Prostate gland (tissue), 2 donors: ENCODE data around the gene DSCAML1. TPM values are rescaled to one million over a fixed set of nuclear protein-coding genes. Genes with fewer than 3 reads are reported as not detected.

Source experiments
- DNase-seq: peaks from one replicate; pipeline ENCODE4 v3.0.0-alpha.2; 2019; ENCODE audit warnings: low spot score
- H3K27ac ChIP-seq, 2 donors: fragments of 200-600 bp; sonication (generic); 2 replicates each; pipeline ENCODE4 v1.5.1; 2017 to 2019
- H3K27me3 ChIP-seq: fragments of 200-600 bp; sonication (generic); replicated peaks from 2 replicates; pipeline ENCODE4 v1.5.1; 2019; ENCODE audit not compliant: insufficient read depth
- H3K36me3 ChIP-seq, 2 donors: fragments of 200-600 bp; sonication (generic); 1 replicate in 1 of 2; 2 replicates in 1 of 2; pipeline versions ENCODE4 v1.5.1 to v1.8.1; 2017 to 2019
- H3K4me1 ChIP-seq: fragments of 200-600 bp; sonication (generic); replicated peaks from 2 replicates; pipeline ENCODE4 v1.5.1; 2019
- H3K4me3 ChIP-seq, 2 donors: fragments of 200-600 bp; sonication (generic); 2 replicates each; pipeline ENCODE4 v1.5.1; 2017 to 2019
- H3K9me3 ChIP-seq: fragments of 200-600 bp; sonication (generic); 2 replicates; pipeline ENCODE4 v1.5.1; 2017
- CTCF ChIP-seq, 4 experiments: fragments of 200-600 bp in 2 of 4; fragments of 450-650 bp in 2 of 4; sonication (generic) in 2 of 4; IDR thresholded peaks; 1 replicate in 3 of 4; 2 replicates in 1 of 4; pipeline ENCODE4 v1.5.1; 2016 to 2019; ENCODE audit warnings: antibody characterized with exemption in 4 of 4, mild to moderate bottlenecking in 2 of 4, moderate library complexity in 2 of 4
- POLR2A ChIP-seq: fragments of 450-650 bp; IDR thresholded peaks from one replicate; pipeline ENCODE4 v1.6.1; 2016; ENCODE audit warnings: antibody characterized with exemption, mild to moderate bottlenecking
- POLR2AphosphoS5 ChIP-seq: sonication (generic); formaldehyde crosslinking; IDR thresholded peaks from one replicate; pipeline ENCODE4 v1.6.1; 2017; ENCODE audit warnings: antibody characterized with exemption
- WGBS: methylation state at CpG from one replicate; pipeline ENCODE4 v1.1.5; 2018; 5-methylcytosine and 5-hydroxymethylcytosine counted together
- intact Hi-C: fragments of 100-400 bp; cut with DNase I; formaldehyde crosslinking; loops from one replicate; pipeline ENCODE4 v1.14.2; 2022
- total RNA-seq, 2 donors: library from RNA; depleted of rRNA; stranded (reverse); fragments of >200 nt; gene quantifications; one replicate each; pipeline ENCODE4 v1.1.0, GENCODE V29; 2016

The DSCAML1 gene
- total RNA-seq, 2 donors from 2014 or later = 0.14 to 2.8 TPM

- Histone ChIP-seq H3K4me3 (no peak overlapping the region), H3K36me3 (no peaks in the 10 kb centered on the region), H3K27ac (no peak overlapping the region), H3K4me1 (no peaks in the 10 kb centered on the region), H3K9me3 (no peaks in the 10 kb centered on the region), H3K27me3 (peaks cover 2% of the 10 kb centered on the region)
- intact Hi-C loops = no loop called here
- DNase-seq = no peak
- no peak for TF ChIP-seq POLR2A
- no peak for TF ChIP-seq POLR2AphosphoS5
- no peak for TF ChIP-seq CTCF (IDR thresholded peaks at IDR 0.05)
- WGBS = 75% methylated on average over 9 of the region's 9 CpGs
Observed at GRCh38 chr11:117552626-117553025, 244.4 kb downstream of the DSCAML1 start.

DNA sequence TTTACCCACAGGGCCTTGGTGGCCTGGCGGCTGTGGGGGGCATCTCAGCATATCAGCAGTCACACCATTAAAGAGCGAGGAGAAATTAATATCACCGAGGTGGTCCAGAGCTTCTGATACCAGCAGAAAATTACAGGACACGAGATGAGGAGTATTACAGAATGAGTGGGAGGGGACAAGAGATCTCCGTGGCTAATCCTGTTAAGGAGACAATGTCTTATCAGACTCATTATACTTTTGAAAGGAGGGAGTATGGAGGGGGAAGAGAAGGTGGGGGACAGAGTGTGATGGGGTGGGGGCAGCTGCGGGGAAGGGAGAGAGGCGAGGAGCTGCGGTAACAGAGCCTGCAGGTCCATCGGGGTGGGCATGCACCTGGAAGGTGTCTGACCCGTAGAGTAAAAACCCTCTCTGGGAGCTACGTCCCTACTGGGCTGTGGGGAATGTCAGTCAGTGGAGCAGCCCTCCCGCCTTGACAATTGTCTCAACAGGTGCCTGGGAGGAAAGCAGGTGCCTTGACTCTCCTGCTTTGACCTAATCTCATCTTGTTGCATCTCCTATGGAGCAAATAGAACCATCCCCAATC, 245.2 kb downstream of the DSCAML1 start:
- 65% methylated on average over 11 of the region's 12 CpGs for WGBS
- H3K4me1 ChIP-seq = no peaks in the 10 kb centered on the region

GRCh38 chr11:117550466-117550865, 246.6 kb downstream of the DSCAML1 start:
- Histone ChIP-seq H3K4me3 (no peak overlapping the region), H3K4me1 (no peaks in the 10 kb centered on the region), H3K27me3 (peaks cover 2% of the 10 kb centered on the region), H3K36me3 (no peaks in the 10 kb centered on the region), H3K27ac (no peak overlapping the region), H3K9me3 (no peaks in the 10 kb centered on the region)
- intact Hi-C loops = no loop called here
- no peak for TF ChIP-seq POLR2A
- no peak for TF ChIP-seq CTCF (IDR thresholded peaks at IDR 0.05)
- TF ChIP-seq POLR2AphosphoS5 = no peak
- 86% methylated on average over 7 of the region's 7 CpGs for WGBS
- DNase-seq = no peak

More for the DNA sequence above, 245.2 kb downstream of the DSCAML1 start:
- peaks cover 2% of the 10 kb centered on the region for H3K27me3 ChIP-seq
- no peaks in the 10 kb centered on the region for H3K9me3 ChIP-seq
- H3K36me3 ChIP-seq = no peaks in the 10 kb centered on the region
- H3K27ac ChIP-seq = no peak overlapping the region
- intact Hi-C loops = no loop called here
- no peak for DNase-seq
- TF ChIP-seq CTCF (IDR thresholded peaks at IDR 0.05) (no peak), POLR2AphosphoS5 (no peak), POLR2A (no peak)
- no peak overlapping the region for H3K4me3 ChIP-seq

GRCh38 chr11:117549417-117549816, 247.6 kb downstream of the DSCAML1 start:
- DNase-seq = no peak
- no peaks in the 10 kb centered on the region for H3K36me3 ChIP-seq
- no peak overlapping the region for H3K27ac ChIP-seq
- peaks cover 2% of the 10 kb centered on the region for H3K27me3 ChIP-seq
- intact Hi-C loops = no loop called here
- 92% methylated on average over 9 of the region's 9 CpGs for WGBS
- no peaks in the 10 kb centered on the region for H3K9me3 ChIP-seq
- TF ChIP-seq POLR2A (no peak), POLR2AphosphoS5 (no peak), CTCF (IDR thresholded peaks at IDR 0.05) (no peak)
- H3K4me1 ChIP-seq = no peaks in the 10 kb centered on the region
- no peak overlapping the region for H3K4me3 ChIP-seq

DNA sequence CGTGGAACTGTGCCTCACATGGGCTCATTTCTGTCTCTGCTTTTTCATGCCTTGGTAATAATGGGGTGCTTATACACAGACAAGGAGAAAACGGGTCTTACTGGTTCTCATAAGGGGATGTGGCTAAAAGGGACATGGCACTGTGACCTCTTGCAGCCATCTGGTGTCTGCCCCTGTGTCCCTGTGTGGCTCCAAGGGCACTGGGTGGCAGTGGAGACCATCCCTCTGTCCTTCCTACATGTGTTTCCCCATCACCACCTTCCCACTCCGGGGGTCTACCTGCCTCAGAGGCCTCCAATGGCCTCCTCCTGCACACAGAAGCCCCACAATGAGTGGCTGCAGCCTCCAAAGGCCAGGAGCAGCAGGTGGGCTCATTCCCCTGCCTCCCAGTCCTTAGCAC, 248.1 kb downstream of the DSCAML1 start:
- no peaks in the 10 kb centered on the region for H3K36me3 ChIP-seq
- H3K27me3 ChIP-seq = peaks cover 2% of the 10 kb centered on the region
- no peak for TF ChIP-seq POLR2A
- TF ChIP-seq POLR2AphosphoS5 = no peak
- no peak for TF ChIP-seq CTCF (IDR thresholded peaks at IDR 0.05)
- DNase-seq = no peak
- intact Hi-C loops = no loop called here
- no peak overlapping the region for H3K27ac ChIP-seq
- no peaks in the 10 kb centered on the region for H3K9me3 ChIP-seq
- H3K4me3 ChIP-seq = no peak overlapping the region
- 75% methylated on average over 3 of the region's 3 CpGs for WGBS
- H3K4me1 ChIP-seq = no peaks in the 10 kb centered on the region
